ENCODE results near the gene GAPDHS.
A peak's percentile ranks its signal among the peaks of the same experiment; 100 is the strongest.

The GAPDHS gene

GRCh38 chr19:35510626-35510964 is 22.7 kb upstream of the GAPDHS start:
- no peak for DNase-seq (ENCODE audit: low read depth in 2 of 2)

- DNase-seq (ENCODE audit: low read depth in 2 of 2): no peak
Measured at GRCh38 chr19:35511337-35511736, 21.9 kb upstream of the GAPDHS start.

- DNase-seq (ENCODE audit: low read depth in 2 of 2): no peak
Measured at GRCh38 chr19:35512831-35513627, 20.2 kb upstream of the GAPDHS start.

- DNase-seq (ENCODE audit: low read depth in 2 of 2): no peak
Measured at GRCh38 chr19:35513628-35514281, 19.5 kb upstream of the GAPDHS start, which contains the start of gene DMKN. DMKN (minus strand) TSS chr19:35513649; CDS start chr19:35513475, 174 bp downstream.

- DNase-seq (ENCODE audit: low read depth in 2 of 2): no peak
Measured at GRCh38 chr19:35514282-35514809, 18.9 kb upstream of the GAPDHS start.

GRCh38 chr19:35516310-35516709 is 16.9 kb upstream of the GAPDHS start:
- no peak for DNase-seq (ENCODE audit: low read depth in 2 of 2)

DNA sequence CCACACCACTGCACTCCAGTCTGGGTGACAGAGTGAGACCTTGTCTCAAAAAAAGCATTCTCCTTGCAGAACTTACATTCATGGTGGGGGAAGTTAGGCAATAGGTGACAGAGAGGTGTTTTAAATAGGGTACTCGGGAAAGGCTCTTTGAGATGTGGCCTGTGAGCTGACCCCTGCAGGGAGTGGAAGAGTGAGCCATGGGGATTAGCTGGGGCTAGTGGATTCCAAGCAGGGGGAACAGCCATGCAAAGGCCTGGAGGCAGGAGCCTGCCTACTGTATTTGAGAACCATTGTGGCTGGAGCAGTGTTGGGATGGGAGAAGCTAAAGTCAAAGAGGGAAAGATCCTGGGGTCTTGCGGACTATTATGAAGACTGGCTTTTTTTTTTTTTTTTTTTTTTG is 15.9 kb upstream of the GAPDHS start:
- no peak for DNase-seq (ENCODE audit: low read depth in 2 of 2)

DNA sequence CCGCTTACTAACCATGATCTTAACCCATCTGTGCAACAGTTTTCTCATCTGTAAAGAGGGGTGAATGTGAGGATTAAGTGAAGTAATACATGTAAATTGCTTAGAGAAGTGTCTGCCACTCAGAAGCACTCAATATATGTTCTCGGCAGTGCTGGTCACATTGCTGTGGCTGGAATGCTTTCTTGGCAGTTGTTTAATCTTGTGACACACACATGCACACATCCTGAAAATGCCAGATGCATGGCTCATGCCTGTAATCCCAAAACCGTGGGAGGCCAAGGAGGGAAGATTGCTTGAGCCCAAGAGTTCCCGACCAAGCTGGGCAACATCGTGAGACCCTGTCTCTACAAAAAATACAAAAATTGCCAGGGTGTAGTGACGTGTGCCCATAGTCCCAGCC is 14.9 kb upstream of the GAPDHS start:
- peak; percentile 91 to 93 for DNase-seq (ENCODE audit: low read depth in 2 of 2)

- DNase-seq (ENCODE audit: low read depth in 2 of 2): no peak
Measured at GRCh38 chr19:35519291-35519690, 14.0 kb upstream of the GAPDHS start.

DNA sequence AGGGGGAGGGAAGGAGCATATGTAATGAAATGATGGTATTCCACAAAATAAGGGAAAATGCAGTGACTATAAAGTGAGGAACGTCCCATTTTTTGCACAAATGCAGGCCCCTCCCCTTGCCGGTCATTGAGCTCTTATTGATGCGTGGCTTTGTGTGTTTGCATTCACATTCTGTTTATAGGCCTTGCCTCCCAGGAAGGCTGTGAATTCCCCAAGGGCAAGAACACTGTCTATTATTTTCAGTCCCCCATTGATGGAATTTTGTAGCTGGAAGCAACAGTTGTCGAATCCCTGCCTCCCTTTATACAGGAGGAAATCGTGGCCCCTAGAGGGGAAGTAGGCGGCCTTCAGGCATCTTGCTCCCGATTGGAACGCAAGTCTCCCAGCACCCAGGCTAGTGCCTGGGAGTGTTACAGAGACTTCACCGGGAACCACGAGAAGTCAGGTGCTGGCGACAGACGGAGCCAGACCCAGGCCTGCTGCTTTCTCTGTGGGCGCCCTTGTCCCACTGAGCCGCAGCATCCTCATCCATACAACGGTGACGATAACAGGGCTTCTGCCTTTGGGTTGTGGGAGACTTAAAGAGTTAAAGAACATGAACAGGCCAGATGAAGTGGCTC is 12.0 kb upstream of the GAPDHS start:
- DNase-seq (ENCODE audit: low read depth in 2 of 2): no peak

DNA sequence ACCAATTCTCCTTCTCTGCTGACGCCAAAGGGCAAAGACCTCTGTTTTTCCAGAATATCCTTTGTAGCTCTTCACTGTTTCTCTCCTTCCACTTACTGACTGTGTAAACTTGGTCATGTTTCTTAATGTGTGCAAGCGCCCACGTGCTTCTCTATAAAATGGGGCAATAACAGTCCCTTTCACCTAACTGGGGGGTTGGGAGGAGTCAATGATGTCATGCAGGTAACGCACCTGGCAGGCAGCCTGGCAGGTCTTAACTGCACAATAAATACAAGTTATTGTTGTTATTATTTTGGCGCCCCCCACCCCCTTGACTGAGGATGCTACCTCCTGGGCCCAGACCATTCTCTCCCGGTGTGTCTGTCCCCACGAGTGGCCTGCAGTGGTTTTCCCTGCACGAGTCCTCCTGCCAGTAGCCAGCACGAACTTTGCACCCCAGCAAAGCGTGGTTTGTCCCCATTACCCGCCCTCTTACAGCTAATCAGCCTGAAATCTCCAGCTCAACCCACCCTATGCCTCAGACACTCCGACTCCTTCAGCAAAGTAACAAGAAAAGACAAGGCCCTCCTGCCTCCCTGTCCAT is 10.4 kb upstream of the GAPDHS start:
- DNase-seq (ENCODE audit: low read depth in 2 of 2): no peak

GRCh38 chr19:35524181-35524837 is 8.9 kb upstream of the GAPDHS start:
- DNase-seq (ENCODE audit: low read depth in 2 of 2): no peak

DNA sequence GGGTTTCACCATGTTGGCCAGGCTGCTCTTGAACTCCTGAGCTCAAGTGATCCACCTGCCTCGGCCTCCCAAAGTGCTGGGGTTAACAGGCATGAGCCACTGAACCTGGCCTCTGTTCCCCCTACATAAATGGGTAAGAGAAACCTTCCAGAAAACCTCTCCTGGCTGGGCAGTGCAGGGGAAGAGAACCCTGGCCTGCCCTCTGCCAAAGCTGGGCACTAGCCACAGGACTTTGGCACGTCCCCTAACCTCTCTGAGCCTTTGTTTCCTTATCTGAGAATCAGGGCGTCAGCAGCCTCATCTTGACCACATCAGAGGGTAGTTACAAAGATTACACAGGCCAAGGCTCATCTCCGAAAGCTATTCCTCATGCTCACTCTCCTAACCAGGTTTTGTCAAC is 7.4 kb upstream of the GAPDHS start:
- no peak for DNase-seq (ENCODE audit: low read depth in 2 of 2)

DNA sequence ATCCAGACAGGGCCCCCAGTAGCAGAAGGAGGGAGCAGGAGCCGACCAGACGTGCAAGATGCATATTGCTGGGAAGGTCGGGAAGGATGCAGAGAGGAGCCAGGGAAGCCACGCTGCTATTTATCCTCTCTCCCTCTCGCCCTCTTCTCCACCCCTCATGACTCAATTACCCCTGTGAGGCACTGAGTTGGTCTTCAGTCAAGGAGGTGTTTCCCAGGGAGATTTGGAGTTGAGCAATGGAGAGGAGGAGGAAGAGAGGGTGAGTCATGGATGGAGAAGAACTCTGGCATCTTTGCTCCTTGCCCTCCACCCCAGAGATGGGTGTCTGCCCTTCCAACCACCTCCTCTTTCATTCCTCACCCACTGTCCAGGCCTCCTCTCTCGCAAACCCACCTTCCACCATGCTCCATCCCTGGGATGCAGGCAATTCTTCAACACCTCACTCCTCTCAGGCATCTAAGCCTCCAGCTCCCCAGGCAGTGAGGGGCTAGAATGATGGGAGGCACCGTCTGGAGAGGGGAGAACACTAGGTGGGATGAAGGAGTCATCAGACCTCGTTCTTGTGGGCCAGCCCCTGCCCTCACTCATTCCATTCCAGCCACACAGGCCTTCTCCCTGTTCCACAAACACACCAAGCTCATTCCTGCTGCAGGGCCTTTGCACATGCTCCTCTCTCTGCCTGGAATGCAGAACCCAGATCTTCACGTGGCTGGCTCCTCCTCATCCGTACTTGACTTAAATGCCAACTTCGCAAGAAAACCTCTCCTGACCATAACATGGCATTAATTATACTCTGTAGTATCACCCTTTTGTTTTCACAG is 4.8 kb upstream of the GAPDHS start, which contains the start of gene SBSN:
Gene SBSN, minus strand, starts transcription at position 94 of the 821 bp plus-strand sequence. Its CDS starts 30 bp downstream, at position 64.
- DNase-seq (ENCODE audit: low read depth in 2 of 2): peak in 1 of 2 experiments; percentile 18

- DNase-seq (ENCODE audit: low read depth in 2 of 2): no peak
Measured at GRCh38 chr19:35529241-35530218, 3.7 kb upstream of the GAPDHS start.

DNA sequence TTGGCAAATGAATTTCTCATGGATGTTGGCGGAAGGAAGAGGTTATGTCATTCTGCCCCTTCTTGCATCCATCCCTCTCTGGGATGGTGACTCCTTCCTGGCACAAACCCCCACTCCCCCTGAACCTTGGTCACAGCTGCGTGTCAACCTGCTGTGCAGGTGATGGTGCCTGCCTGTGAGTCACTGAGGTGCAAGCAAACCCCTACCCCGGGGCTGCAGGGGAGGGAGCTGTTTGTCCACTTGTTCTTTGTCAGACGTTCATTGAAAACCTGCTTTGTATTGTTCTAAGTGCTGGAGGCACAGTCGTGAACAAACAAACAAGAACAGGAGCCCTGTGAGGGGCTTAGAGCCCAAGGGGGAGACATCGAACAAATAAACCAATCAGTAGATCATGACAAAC is 2.0 kb upstream of the GAPDHS start:
- no peak for DNase-seq (ENCODE audit: low read depth in 2 of 2)

- DNase-seq (ENCODE audit: low read depth in 2 of 2): no peak
Measured at GRCh38 chr19:35533822-35534392, 651 bp downstream of the GAPDHS start.

DNA sequence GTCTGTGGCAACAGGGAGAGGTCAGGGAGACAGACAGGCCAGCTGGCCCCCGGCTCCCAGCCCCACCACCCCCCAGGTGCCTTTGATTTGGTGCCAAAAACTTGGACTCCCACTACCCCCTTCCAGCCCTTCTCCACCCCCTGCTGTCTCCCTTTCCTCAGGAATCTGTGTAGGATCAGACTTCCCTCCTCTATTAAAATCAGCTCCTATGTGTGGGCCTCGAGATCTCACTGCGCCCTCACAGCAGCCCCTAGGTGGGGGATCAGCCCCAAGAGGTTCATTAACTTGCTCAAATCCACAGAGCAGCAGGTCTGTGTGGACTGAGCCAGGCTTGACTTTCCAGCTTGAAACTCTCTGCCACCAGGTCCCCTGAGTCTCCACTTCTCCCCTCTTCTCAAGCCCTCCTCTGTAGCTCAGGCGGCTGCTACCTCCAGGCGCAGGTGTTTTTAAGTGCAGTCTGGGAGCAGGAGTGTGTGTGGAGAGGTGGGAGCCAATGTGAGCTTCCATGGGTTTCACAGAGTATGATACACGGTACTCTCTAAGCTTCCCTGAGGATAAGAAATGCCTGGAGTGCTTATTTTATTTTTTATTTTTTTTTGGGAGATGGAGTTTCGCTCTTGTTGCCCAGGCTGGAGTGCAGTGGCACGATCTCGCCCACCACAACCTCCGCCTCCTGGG is 1.7 kb downstream of the GAPDHS start:
- DNase-seq (ENCODE audit: low read depth in 2 of 2): no peak

- DNase-seq (ENCODE audit: low read depth in 2 of 2): no peak
Measured at GRCh38 chr19:35539314-35539713, 6.1 kb downstream of the GAPDHS start.
